ENCODE results near the gene MMP28.

GRCh38 chr17:35778641-35779196 is 16.7 kb downstream of the MMP28 start:
- no peak for TF ChIP-seq POLR2AphosphoS5 (IDR thresholded peaks at IDR 0.05)
- no peak for TF ChIP-seq CTCF (IDR thresholded peaks at IDR 0.05)
- TF ChIP-seq POLR2A (IDR thresholded peaks at IDR 0.05) = no peak
- no peak for TF ChIP-seq EP300 (IDR thresholded peaks at IDR 0.05; ENCODE audit: low read depth)

Data from transverse colon (tissue), 4 donors.